Mucosa of descending colon (tissue), 3 donors: ENCODE data around the gene IGSF8. TPM values are rescaled to one million over a fixed set of nuclear protein-coding genes. Genes with fewer than 3 reads are reported as not detected.

Experiments
- ATAC-seq: fragments of 200-7000 bp; cut with Tn5 transposase; one replicate; pipeline ENCODE4 v1.9.1; 2020; ENCODE audit warnings: mild to moderate bottlenecking, moderate library complexity
- DNase-seq, 3 donors: peaks; one replicate each; pipeline ENCODE4 v3.0.0-alpha.2; 2020
- H3K36me3 ChIP-seq: fragments of 200-600 bp; one replicate; pipeline ENCODE4 v1.8.0; 2021; ENCODE audit warnings: low read depth, mild to moderate bottlenecking
- H3K4me1 ChIP-seq: fragments of 200-600 bp; one replicate; pipeline ENCODE4 v1.8.0; 2021; ENCODE audit warnings: low read depth, mild to moderate bottlenecking
- H3K4me3 ChIP-seq: fragments of 200-600 bp; one replicate; pipeline ENCODE4 v1.8.0; 2021; ENCODE audit warnings: mild to moderate bottlenecking
- H3K9me3 ChIP-seq: fragments of 200-600 bp; one replicate; pipeline ENCODE4 v1.8.0; 2021; ENCODE audit warnings: mild to moderate bottlenecking
- CTCF ChIP-seq: fragments of 200-600 bp; IDR thresholded peaks from one replicate; pipeline ENCODE4 v1.8.0; 2022; ENCODE audit warnings: antibody characterized with exemption, mild to moderate bottlenecking
- intact Hi-C, 2 donors: fragments of 100-400 bp; cut with DNase I in 1 of 2; cut with micrococcal nuclease in 1 of 2; formaldehyde crosslinking; loops; one replicate each; pipeline versions ENCODE4 v1.11.0 to v1.11.1; 2022; cut with DNase I, micrococcal nuclease
- total RNA-seq, 3 donors: library from RNA; stranded (reverse); fragmentation: NEBNext Ultra II Directional in 2 of 3; extraction: Animal tissue kit (Norgen Biotek cat#: 25700) in 2 of 3; gene quantifications; one replicate each; pipeline versions ENCODE4 v1.2.1 to v1.2.4, GENCODE V29; 2021 to 2023
- donor health status: DM: no; HTN: no; CAD: no; lungs with moderate emphysema.
- donor health status: DM: no; HTN: no; CAD: no.
- donor health status: DM: no; HTN: yes; CAD: no.

IGSF8 gene
- total RNA-seq, 3 donors from 2014 or later: 38.3 to 65.0 (median 39.1) TPM

- intact Hi-C loops: no loop called here
- no peaks in the 10 kb centered on the region for H3K4me1 ChIP-seq
- H3K4me3 ChIP-seq: no peak overlapping the region
- no peak for TF ChIP-seq CTCF
- ATAC-seq: no peak
- DNase-seq: no peak
- no peaks in the 10 kb centered on the region for H3K36me3 ChIP-seq
- no peaks in the 10 kb centered on the region for H3K9me3 ChIP-seq
Observed at GRCh38 chr1:160133990-160134770, 35.8 kb upstream of the IGSF8 start.

- no peaks in the 10 kb centered on the region for H3K4me1 ChIP-seq
- intact Hi-C loops: no loop called here
- no peak overlapping the region for H3K4me3 ChIP-seq
- no peak for ATAC-seq
- H3K9me3 ChIP-seq: no peaks in the 10 kb centered on the region
- DNase-seq: no peak
- no peaks in the 10 kb centered on the region for H3K36me3 ChIP-seq
- TF ChIP-seq CTCF: no peak
Observed at GRCh38 chr1:160131803-160132565, 33.6 kb upstream of the IGSF8 start.

DNA sequence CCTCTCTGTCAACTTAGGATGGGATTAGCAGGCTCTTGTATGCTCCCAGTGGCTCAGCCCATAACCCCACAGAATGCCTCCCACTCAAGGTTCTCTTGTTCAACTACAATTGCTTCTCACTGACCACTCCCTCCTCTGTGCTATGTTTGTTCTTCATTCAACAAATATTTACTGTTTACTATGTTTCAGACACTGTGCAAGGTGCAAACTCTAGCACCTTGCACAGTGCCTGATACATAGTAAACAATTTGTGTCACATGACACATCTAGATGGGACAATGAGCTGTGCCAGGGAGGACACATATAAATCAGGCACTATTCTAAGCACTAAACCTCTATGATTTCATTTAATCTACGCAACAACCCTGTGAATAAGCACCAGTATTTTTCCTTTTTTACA lies 32.5 kb upstream of the IGSF8 start:
- ATAC-seq (no peak), DNase-seq (no peak)
- Histone ChIP-seq H3K9me3 (no peaks in the 10 kb centered on the region), H3K4me3 (no peak overlapping the region), H3K4me1 (no peaks in the 10 kb centered on the region), H3K36me3 (no peaks in the 10 kb centered on the region)
- no peak for TF ChIP-seq CTCF
- intact Hi-C loops: no loop called here

DNA sequence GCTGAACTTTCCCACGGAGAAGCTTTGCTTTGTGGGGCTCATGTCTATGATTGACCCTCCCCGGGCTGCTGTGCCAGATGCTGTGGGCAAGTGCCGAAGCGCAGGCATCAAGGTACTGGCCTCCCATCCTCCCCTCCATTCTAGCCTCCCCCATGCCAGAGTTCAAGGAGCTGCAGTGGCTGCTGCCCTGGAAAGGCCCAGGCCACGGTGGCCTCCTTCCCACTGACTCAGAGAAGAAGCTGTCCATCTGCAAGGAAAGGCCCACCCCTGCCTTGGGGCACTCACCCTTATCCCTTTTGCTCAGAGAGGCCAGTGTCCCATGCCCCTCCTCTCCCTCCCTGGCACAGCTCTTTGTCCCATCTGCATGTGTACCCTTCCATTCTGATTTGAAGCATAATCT lies 32.1 kb upstream of the IGSF8 start:
- no peak for TF ChIP-seq CTCF
- intact Hi-C loops: no loop called here
- Histone ChIP-seq H3K9me3 (no peaks in the 10 kb centered on the region), H3K36me3 (no peaks in the 10 kb centered on the region), H3K4me1 (no peaks in the 10 kb centered on the region), H3K4me3 (no peak overlapping the region)
- DNase-seq (no peak), ATAC-seq (no peak)

GRCh38 chr1:160129966-160130365 lies 31.5 kb upstream of the IGSF8 start:
- H3K4me1 ChIP-seq: no peaks in the 10 kb centered on the region
- H3K9me3 ChIP-seq: no peaks in the 10 kb centered on the region
- intact Hi-C loops: no loop called here
- H3K4me3 ChIP-seq: no peak overlapping the region
- ATAC-seq (no peak), DNase-seq (no peak)
- no peaks in the 10 kb centered on the region for H3K36me3 ChIP-seq
- TF ChIP-seq CTCF: no peak
